Amniotic stem cell (primary cell): ENCODE measurements around the gene MB.
"Not testable (repeated sequence)": the region's sequence is repeated elsewhere in the genome, so short reads cannot be mapped to it uniquely, and the experiment has no call there.

Source experiments
- DNase-seq: peaks from one replicate; lab custom pipeline; 2025; lab: John Stamatoyannopoulos, UW

The MB gene

GRCh38 chr22:35617137-35617755 lies at the start of gene MB:
Gene MB (minus strand): TSS chr22:35617329. CDS start chr22:35617257, 72 bp downstream.
- no peak for DNase-seq

GRCh38 chr22:35666699-35667098 lies 49.6 kb upstream of the MB start:
- DNase-seq: not testable (repeated sequence)

GRCh38 chr22:35664955-35665587 lies 47.9 kb upstream of the MB start:
- DNase-seq: no peak

- no peak for DNase-seq
These were observed 46.2 kb upstream of the MB start for GRCh38 chr22:35663371-35663770.

- DNase-seq: no peak
These were observed 45.8 kb upstream of the MB start for GRCh38 chr22:35662914-35663313.

- no peak for DNase-seq
These were observed 44.3 kb upstream of the MB start for GRCh38 chr22:35661464-35661863.

GRCh38 chr22:35660291-35661127 lies 43.4 kb upstream of the MB start:
- no peak for DNase-seq

- no peak for DNase-seq
These were observed 40.6 kb upstream of the MB start for GRCh38 chr22:35657571-35658312.

GRCh38 chr22:35656284-35656752 lies 39.2 kb upstream of the MB start:
- no peak for DNase-seq

- no peak for DNase-seq
These were observed 36.7 kb upstream of the MB start for GRCh38 chr22:35653824-35654223.

- no peak for DNase-seq
These were observed 34.0 kb upstream of the MB start for GRCh38 chr22:35651085-35651484.

- no peak for DNase-seq
These were observed 32.6 kb upstream of the MB start for GRCh38 chr22:35649636-35650250.

- no peak for DNase-seq
These were observed 32.0 kb upstream of the MB start for GRCh38 chr22:35649026-35649553.

GRCh38 chr22:35648066-35649025 lies 31.2 kb upstream of the MB start, which contains the start of gene APOL6:
Gene APOL6 (plus strand): TSS chr22:35648446. CDS start chr22:35656426, 7,980 bp downstream.
- no peak for DNase-seq

GRCh38 chr22:35645646-35646045 lies 28.5 kb upstream of the MB start:
- DNase-seq: no peak

GRCh38 chr22:35643991-35644390 lies 26.9 kb upstream of the MB start:
- DNase-seq: no peak

GRCh38 chr22:35642305-35642741 lies 25.2 kb upstream of the MB start:
- no peak for DNase-seq

- DNase-seq: no peak
These were observed 24.5 kb upstream of the MB start for GRCh38 chr22:35641494-35642120.

- DNase-seq: peak; percentile 61
These were observed 21.3 kb upstream of the MB start for GRCh38 chr22:35638410-35638809.

GRCh38 chr22:35638001-35638400 lies 20.9 kb upstream of the MB start:
- no peak for DNase-seq
